ENCODE results near the gene PHF1.

The PHF1 gene

DNA sequence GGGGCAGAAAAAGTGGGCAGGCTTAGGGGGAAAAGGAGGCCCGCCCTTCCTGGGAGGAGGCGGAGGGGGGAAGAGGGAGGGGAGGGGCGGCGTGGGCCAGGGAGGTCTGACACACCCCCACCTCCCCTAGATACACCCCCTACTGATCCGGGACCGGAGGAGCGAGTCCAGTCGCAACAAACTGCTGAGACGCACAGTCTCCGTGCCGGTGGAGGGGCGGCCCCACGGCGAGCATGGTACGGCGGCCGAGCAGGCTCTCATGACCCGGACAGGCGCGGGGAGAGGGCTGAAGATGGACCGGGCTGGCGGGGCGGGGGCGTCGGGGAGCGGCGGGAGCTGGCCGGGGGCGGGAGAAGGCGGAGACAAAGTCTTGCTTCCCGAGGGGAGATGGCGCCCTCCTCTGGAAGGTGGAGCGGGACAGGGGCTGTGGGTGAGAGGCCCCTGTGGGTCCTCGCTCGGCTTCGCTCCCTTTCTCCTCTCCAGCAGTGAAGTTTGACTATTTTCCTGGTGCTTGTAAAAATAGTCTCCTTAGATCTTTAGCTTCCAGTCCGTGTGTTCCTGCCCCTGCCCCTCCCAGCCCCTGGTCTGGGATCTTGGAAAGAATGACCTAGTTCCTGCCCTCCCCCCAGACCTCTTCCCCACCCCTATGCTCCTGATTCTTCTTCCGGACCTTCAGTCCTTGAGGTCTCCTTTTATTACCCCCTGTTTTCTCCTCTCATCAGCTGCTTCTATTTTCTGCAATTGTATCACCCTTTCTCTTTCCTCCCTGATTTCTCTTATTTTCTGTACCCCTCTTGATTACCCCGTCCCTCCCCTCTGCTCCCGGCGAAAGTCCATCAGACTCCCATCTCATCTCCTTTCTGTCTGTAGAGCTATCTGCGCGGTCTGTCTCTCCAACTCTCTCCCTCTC is 15.1 kb downstream of the PHF1 start (continued):
- no peak for TF ChIP-seq ZNF449 (tag by site-specific recombination; IDR thresholded peaks at IDR 0.05)
- no peak for TF ChIP-seq ZNF701 (tag by site-specific recombination; IDR thresholded peaks at IDR 0.05)
- TF ChIP-seq ZFP37 (tag by site-specific recombination; IDR thresholded peaks at IDR 0.05), result no peak
- TF ChIP-seq, protein P1, sequence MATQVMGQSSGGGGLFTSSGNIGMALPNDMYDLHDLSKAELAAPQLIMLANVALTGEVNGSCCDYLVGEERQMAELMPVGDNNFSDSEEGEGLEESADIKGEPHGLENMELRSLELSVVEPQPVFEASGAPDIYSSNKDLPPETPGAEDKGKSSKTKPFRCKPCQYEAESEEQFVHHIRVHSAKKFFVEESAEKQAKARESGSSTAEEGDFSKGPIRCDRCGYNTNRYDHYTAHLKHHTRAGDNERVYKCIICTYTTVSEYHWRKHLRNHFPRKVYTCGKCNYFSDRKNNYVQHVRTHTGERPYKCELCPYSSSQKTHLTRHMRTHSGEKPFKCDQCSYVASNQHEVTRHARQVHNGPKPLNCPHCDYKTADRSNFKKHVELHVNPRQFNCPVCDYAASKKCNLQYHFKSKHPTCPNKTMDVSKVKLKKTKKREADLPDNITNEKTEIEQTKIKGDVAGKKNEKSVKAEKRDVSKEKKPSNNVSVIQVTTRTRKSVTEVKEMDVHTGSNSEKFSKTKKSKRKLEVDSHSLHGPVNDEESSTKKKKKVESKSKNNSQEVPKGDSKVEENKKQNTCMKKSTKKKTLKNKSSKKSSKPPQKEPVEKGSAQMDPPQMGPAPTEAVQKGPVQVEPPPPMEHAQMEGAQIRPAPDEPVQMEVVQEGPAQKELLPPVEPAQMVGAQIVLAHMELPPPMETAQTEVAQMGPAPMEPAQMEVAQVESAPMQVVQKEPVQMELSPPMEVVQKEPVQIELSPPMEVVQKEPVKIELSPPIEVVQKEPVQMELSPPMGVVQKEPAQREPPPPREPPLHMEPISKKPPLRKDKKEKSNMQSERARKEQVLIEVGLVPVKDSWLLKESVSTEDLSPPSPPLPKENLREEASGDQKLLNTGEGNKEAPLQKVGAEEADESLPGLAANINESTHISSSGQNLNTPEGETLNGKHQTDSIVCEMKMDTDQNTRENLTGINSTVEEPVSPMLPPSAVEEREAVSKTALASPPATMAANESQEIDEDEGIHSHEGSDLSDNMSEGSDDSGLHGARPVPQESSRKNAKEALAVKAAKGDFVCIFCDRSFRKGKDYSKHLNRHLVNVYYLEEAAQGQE (tag by site-specific recombination; IDR thresholded peaks at IDR 0.05), result no peak
- TF ChIP-seq ZNF792 (tag by site-specific recombination; IDR thresholded peaks at IDR 0.05), result no peak
- no peak for TF ChIP-seq ZNF274 (IDR thresholded peaks at IDR 0.05; ENCODE audit: low read length)
- TF ChIP-seq ZNF274 (tag by site-specific recombination; IDR thresholded peaks at IDR 0.05; ENCODE audit: borderline replicate concordance), result no peak
- no peak for TF ChIP-seq TSHZ1 (tag by site-specific recombination; IDR thresholded peaks at IDR 0.05; ENCODE audit: borderline replicate concordance)
- 0 out of 2 replicates have a peak, but pooled peaks have one; percentile 15 for TF ChIP-seq ZFP69B (tag by site-specific recombination; IDR thresholded peaks at IDR 0.05)
- no peak for TF ChIP-seq ZNF473 (tag by site-specific recombination; IDR thresholded peaks at IDR 0.05)
- no peak for TF ChIP-seq MZF1 (tag by site-specific recombination; IDR thresholded peaks at IDR 0.05; ENCODE audit: borderline replicate concordance)
- TF ChIP-seq KLF1 (tag by site-specific recombination; IDR thresholded peaks at IDR 0.05), result peak; percentile 78; the same call in 1 of the 2 replicates
- TF ChIP-seq ZNF433 (tag by site-specific recombination; IDR thresholded peaks at IDR 0.05; ENCODE audit: low read depth), result no peak
- TF ChIP-seq ZNF280D (tag by site-specific recombination; IDR thresholded peaks at IDR 0.05), result no peak
- TF ChIP-seq ZNF580 (tag by site-specific recombination; IDR thresholded peaks at IDR 0.05), result no peak
- no peak for TF ChIP-seq ZNF555 (tag by site-specific recombination; conservative IDR thresholded peaks at IDR 0.05)
- TF ChIP-seq ZNF416 (tag by site-specific recombination; IDR thresholded peaks at IDR 0.05), result no peak
- TF ChIP-seq KLF9 (tag by site-specific recombination; IDR thresholded peaks at IDR 0.05; ENCODE audit: low read depth), result peak; percentile 98
- TF ChIP-seq ZNF132 (tag by site-specific recombination; IDR thresholded peaks at IDR 0.05; ENCODE audit: borderline replicate concordance), result no peak
- no peak for TF ChIP-seq HOXD13 (CRISPR knock-in tag; IDR thresholded peaks at IDR 0.05; ENCODE audit: borderline replicate concordance)
- no peak for TF ChIP-seq ZSCAN5A (tag by site-specific recombination; IDR thresholded peaks at IDR 0.05)
- no peak for TF ChIP-seq ZNF138 (tag by site-specific recombination; IDR thresholded peaks at IDR 0.05; ENCODE audit: borderline replicate concordance)
- TF ChIP-seq TRIM28 (IDR thresholded peaks at IDR 0.05; ENCODE audit: borderline replicate concordance, low read length), result no peak
- TF ChIP-seq GLIS1 (tag by site-specific recombination; IDR thresholded peaks at IDR 0.05), result peak; percentile 92
